GM19468 (cell line): ENCODE data around the gene IQSEC3.
"Not testable (repeated sequence)": the region's sequence is repeated elsewhere in the genome, so short reads cannot be mapped to it uniquely, and the experiment has no call there.

ENCODE experiments used
- ATAC-seq: cut with Tn5 transposase; IDR thresholded peaks from one replicate; pipeline ENCODE4 v1.9.1; 2021; ENCODE audit warnings: mild to moderate bottlenecking, moderate library complexity, moderate number of reproducible peaks; ENCODE audit not compliant: unreplicated experiment; ENCODE audit errors: extremely low read depth

IQSEC3 gene

GRCh38 chr12:77101-77719 is 10.6 kb downstream of the IQSEC3 start:
- not testable (repeated sequence) for ATAC-seq

- not testable (repeated sequence) for ATAC-seq
Observed at GRCh38 chr12:77769-78383, 11.3 kb downstream of the IQSEC3 start.

- ATAC-seq: no peak
Observed at GRCh38 chr12:78981-79380, 12.4 kb downstream of the IQSEC3 start.

GRCh38 chr12:80681-81190 is 14.2 kb downstream of the IQSEC3 start:
- ATAC-seq: no peak

GRCh38 chr12:82740-83139 is 16.2 kb downstream of the IQSEC3 start:
- no peak for ATAC-seq

- no peak for ATAC-seq
Observed at GRCh38 chr12:84056-84455, 17.5 kb downstream of the IQSEC3 start.

- ATAC-seq: no peak
Observed at GRCh38 chr12:85191-85666, 18.7 kb downstream of the IQSEC3 start.

GRCh38 chr12:87315-87714 is 20.7 kb downstream of the IQSEC3 start:
- ATAC-seq: no peak

GRCh38 chr12:87856-88255 is 21.3 kb downstream of the IQSEC3 start:
- ATAC-seq: no peak

- ATAC-seq: no peak
Observed at GRCh38 chr12:89653-90052, 23.1 kb downstream of the IQSEC3 start.

GRCh38 chr12:91213-91612 is 24.6 kb downstream of the IQSEC3 start:
- ATAC-seq: no peak

GRCh38 chr12:93266-94005 is 26.9 kb downstream of the IQSEC3 start:
- no peak for ATAC-seq

- ATAC-seq: no peak
Observed at GRCh38 chr12:96543-96942, 30.0 kb downstream of the IQSEC3 start.

- no peak for ATAC-seq
Observed at GRCh38 chr12:98924-99352, 32.4 kb downstream of the IQSEC3 start.

- no peak for ATAC-seq
Observed at GRCh38 chr12:99605-100004, 33.0 kb downstream of the IQSEC3 start.

- no peak for ATAC-seq
Observed at GRCh38 chr12:101969-102878, 35.7 kb downstream of the IQSEC3 start.

GRCh38 chr12:102879-103168 is 36.3 kb downstream of the IQSEC3 start:
- ATAC-seq: no peak

GRCh38 chr12:103169-103981 is 36.8 kb downstream of the IQSEC3 start:
- ATAC-seq: no peak

GRCh38 chr12:104551-105081 is 38.0 kb downstream of the IQSEC3 start:
- ATAC-seq: no peak
